DND-41 (cell line): ENCODE results near the gene PTPRG.

Experiments used
- ATAC-seq: fragments of 200-7000 bp; cut with Tn5 transposase; 3 replicates; pipeline ENCODE4 v1.9.1; 2021; ENCODE audit warnings: low read depth; ENCODE audit not compliant: insufficient read depth
- DNase-seq: peaks from one replicate; pipeline ENCODE4 v3.0.0-alpha.2; 2020
- H2AFZ ChIP-seq: 2 replicates; pipeline ENCODE4 v1.6.0; 2012; ENCODE audit warnings: low read depth, low read length
- H3K27ac ChIP-seq: 2 replicates; pipeline ENCODE4 v1.5.1; 2012; ENCODE audit warnings: low read length, inconsistent platforms
- H3K27me3 ChIP-seq: fragments of 200-600 bp; sonication (generic); 2 replicates; pipeline ENCODE4 v1.6.0; 2012; ENCODE audit warnings: low read length, mild to moderate bottlenecking, inconsistent platforms; ENCODE audit not compliant: insufficient read depth, poor library complexity
- H3K36me3 ChIP-seq: 2 replicates; pipeline ENCODE4 v1.5.1; 2012; ENCODE audit warnings: low read length, inconsistent platforms; ENCODE audit not compliant: insufficient read depth
- H3K4me1 ChIP-seq: 2 replicates; pipeline ENCODE4 v1.5.1; 2012; ENCODE audit warnings: mild to moderate bottlenecking, low read length; ENCODE audit not compliant: insufficient read depth
- H3K4me2 ChIP-seq: 2 replicates; pipeline ENCODE4 v1.6.0; 2012; ENCODE audit warnings: mild to moderate bottlenecking, moderate library complexity, low read length, inconsistent platforms; ENCODE audit not compliant: insufficient read depth
- H3K4me3 ChIP-seq, 2 experiments: fragments of 200-600 bp in 1 of 2; shearing (Covaris generic) in 1 of 2; 2 replicates each; pipeline ENCODE4 v1.5.1; 2012 to 2016; ENCODE audit warnings: inconsistent platforms in 2 of 2, low read length in 2 of 2, mild to moderate bottlenecking in 2 of 2, low read depth in 1 of 2, moderate library complexity in 1 of 2
- H3K79me2 ChIP-seq: 2 replicates; pipeline ENCODE4 v1.6.0; 2012; ENCODE audit warnings: low read length, inconsistent platforms; ENCODE audit not compliant: insufficient read depth
- H3K9ac ChIP-seq: 2 replicates; pipeline ENCODE4 v1.6.0; 2012; ENCODE audit warnings: low read depth, mild to moderate bottlenecking, inconsistent platforms, low read length, moderate library complexity
- H3K9me3 ChIP-seq: 2 replicates; pipeline ENCODE4 v1.5.1; 2012; ENCODE audit warnings: low read length, moderate library complexity, mild to moderate bottlenecking, inconsistent platforms; ENCODE audit not compliant: insufficient read depth, severe bottlenecking
- H4K20me1 ChIP-seq: 2 replicates; pipeline ENCODE4 v1.6.0; 2012; ENCODE audit warnings: low read length; ENCODE audit not compliant: insufficient read depth
- CTCF ChIP-seq: IDR thresholded peaks from 2 replicates; pipeline ENCODE4 v1.5.1; 2012; ENCODE audit warnings: borderline replicate concordance, low read length, moderate library complexity, mild to moderate bottlenecking; ENCODE audit not compliant: poor library complexity, severe bottlenecking; ENCODE audit errors: extremely low read depth
- EZH2 ChIP-seq: IDR thresholded peaks from 3 replicates; pipeline ENCODE4 v1.6.1; 2012; ENCODE audit warnings: borderline replicate concordance, low read depth, mild to moderate bottlenecking, moderate library complexity, low read length, inconsistent platforms; ENCODE audit not compliant: severe bottlenecking

The PTPRG gene

DNA sequence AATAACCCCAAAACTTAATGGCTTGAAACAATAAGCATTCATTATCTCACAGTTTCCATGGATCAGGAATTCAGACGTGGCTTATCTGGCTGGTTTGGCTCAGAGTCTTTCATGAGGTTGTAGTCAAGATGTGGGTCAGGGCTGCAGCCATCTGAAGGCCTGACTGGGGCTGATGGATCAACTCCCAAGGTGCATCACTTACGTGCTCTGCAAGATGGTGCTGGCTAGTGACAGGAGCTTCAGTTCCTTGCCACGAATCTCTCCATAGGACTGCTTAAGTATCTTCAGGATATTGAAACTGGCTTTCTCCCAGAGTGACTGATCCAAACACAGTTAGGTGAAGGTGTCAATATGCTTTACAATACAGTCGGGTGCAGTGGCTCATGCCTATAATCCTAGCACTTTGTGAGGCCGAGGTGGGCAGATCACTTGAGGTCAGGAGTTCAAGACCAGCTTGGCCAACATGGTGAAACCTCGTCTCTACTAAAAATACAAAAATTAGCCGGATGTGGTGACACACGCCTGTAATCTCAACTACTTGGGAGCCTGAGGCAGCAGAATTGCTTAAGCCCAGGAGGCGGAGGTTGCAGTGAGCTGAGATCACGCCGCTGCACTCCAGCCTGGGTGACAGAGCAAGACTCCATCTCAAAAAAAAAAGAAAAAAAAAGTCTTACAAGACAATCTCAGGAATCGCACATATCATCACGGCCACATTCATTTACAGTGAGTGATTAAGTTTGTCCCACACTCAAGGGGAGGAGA is 28.5 kb upstream of the PTPRG start:
- no peak overlapping the region for H3K4me3 ChIP-seq
- H3K4me1 ChIP-seq = no peaks in the 10 kb centered on the region
- no peaks in the 10 kb centered on the region; the same call in 1 of the 2 replicates for H4K20me1 ChIP-seq
- DNase-seq (no peak), ATAC-seq (no peak)
- H3K9me3 ChIP-seq = no peaks in the 10 kb centered on the region
- H3K4me2 ChIP-seq = no peak overlapping the region
- H3K79me2 ChIP-seq = no peaks in the 10 kb centered on the region
- no peaks in the 10 kb centered on the region for H3K36me3 ChIP-seq
- TF ChIP-seq CTCF = no peak
- no peak for TF ChIP-seq EZH2
- H2AFZ ChIP-seq = no peak overlapping the region
- H3K27me3 ChIP-seq = no peaks in the 10 kb centered on the region
- no peak overlapping the region for H3K27ac ChIP-seq
- H3K9ac ChIP-seq = no peak overlapping the region

DNA sequence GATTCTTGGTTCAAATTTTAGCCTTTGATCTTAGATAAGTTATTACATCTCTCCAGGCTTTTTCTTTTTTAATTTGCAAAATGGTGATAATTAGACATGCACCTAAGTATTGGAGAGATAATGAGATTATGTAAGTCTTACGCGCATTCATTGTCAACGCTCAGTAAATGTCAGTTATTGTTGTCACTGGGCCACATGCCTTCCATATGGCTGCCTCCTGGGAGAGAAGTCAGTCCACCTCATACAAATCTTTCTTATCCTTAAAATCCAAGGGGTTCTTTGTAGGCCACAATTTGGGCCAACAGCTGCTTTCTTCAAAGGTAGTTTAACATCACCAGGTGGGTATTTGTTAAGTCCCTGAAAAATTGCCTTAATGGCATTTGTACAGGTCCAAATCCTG is 25.5 kb upstream of the PTPRG start:
- H3K9me3 ChIP-seq = no peaks in the 10 kb centered on the region
- no peaks in the 10 kb centered on the region for H3K36me3 ChIP-seq
- H3K27ac ChIP-seq = no peak overlapping the region
- H4K20me1 ChIP-seq = no peaks in the 10 kb centered on the region; the same call in 1 of the 2 replicates
- H3K79me2 ChIP-seq = no peaks in the 10 kb centered on the region
- H2AFZ ChIP-seq = no peak overlapping the region
- DNase-seq (no peak), ATAC-seq (no peak)
- no peak overlapping the region for H3K4me2 ChIP-seq
- H3K27me3 ChIP-seq = no peaks in the 10 kb centered on the region
- H3K9ac ChIP-seq = no peak overlapping the region
- no peaks in the 10 kb centered on the region for H3K4me1 ChIP-seq
- H3K4me3 ChIP-seq = no peak overlapping the region
- no peak for TF ChIP-seq EZH2
- TF ChIP-seq CTCF = no peak

DNA sequence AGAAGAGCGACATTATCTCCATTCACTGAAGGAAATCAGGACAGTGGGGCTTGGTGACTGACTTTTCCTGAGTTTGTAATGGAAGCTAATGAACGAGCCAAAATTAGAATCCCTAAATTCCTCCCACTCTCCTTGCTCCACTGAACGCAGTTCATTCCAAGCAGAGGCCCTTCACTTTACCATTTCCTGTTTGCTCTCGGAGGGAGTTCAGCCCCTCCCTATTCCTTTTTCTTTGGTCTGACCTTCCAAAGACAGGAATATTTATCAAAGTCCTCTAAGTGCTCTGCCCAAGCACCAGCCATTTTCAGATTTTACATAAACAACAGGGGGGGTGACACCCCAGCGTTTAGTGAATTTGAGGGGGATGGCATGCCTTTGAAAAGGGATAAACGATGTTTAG is 24.0 kb upstream of the PTPRG start:
- ATAC-seq = no peak
- Histone ChIP-seq H3K4me3 (no peak overlapping the region), H3K27me3 (no peaks in the 10 kb centered on the region), H3K79me2 (no peaks in the 10 kb centered on the region), H3K9ac (no peak overlapping the region), H3K9me3 (no peaks in the 10 kb centered on the region), H2AFZ (no peak overlapping the region), H3K27ac (no peak overlapping the region), H4K20me1 (no peaks in the 10 kb centered on the region; the same call in 1 of the 2 replicates), H3K36me3 (no peaks in the 10 kb centered on the region), H3K4me2 (no peak overlapping the region), H3K4me1 (no peaks in the 10 kb centered on the region)
- DNase-seq = no peak
- no peak for TF ChIP-seq CTCF
- no peak for TF ChIP-seq EZH2

- no peak for DNase-seq
- TF ChIP-seq CTCF (no peak), EZH2 (no peak)
- Histone ChIP-seq H3K27me3 (no peaks in the 10 kb centered on the region), H3K4me1 (no peaks in the 10 kb centered on the region), H3K9me3 (no peaks in the 10 kb centered on the region), H4K20me1 (no peaks in the 10 kb centered on the region; the same call in 1 of the 2 replicates), H3K9ac (no peak overlapping the region), H3K27ac (no peak overlapping the region), H3K36me3 (no peaks in the 10 kb centered on the region), H3K79me2 (no peaks in the 10 kb centered on the region), H3K4me3 (no peak overlapping the region), H3K4me2 (no peak overlapping the region), H2AFZ (no peak overlapping the region)
- no peak for ATAC-seq
Observed at GRCh38 chr3:61538486-61538885, 22.9 kb upstream of the PTPRG start.
